Measurements from ENCODE around the gene FBXO21. TPM values are rescaled to one million over a fixed set of nuclear protein-coding genes. Genes with fewer than 3 reads are reported as not detected.

The FBXO21 gene
- total and polyA plus RNA-seq, 2 of the 13 experiments (the other 11 are each of a cell fraction or from before 2014, with no cell fraction given) = 15.6 to 32.5 TPM

- TF ChIP-seq ZBED4 (CRISPR knock-in tag; IDR thresholded peaks at IDR 0.05; ENCODE audit: borderline replicate concordance) = no peak
Observed at GRCh38 chr12:117113231-117113630, 77.0 kb downstream of the FBXO21 start (continued).

GRCh38 chr12:117111821-117112595, 78.3 kb downstream of the FBXO21 start:
- no peaks in the 10 kb centered on the region for H3K79me2 ChIP-seq (ENCODE audit: insufficient read depth, low read length)
- no peak overlapping the region for H2AFZ ChIP-seq (ENCODE audit: low read length)
- H3K36me3 ChIP-seq (replicated peaks in 1 of 2; ENCODE audit: control insufficient read depth in 1 of 2, insufficient read depth in 2 of 2, low read length in 2 of 2) = no peaks in the 10 kb centered on the region
- ATAC-seq (peak; percentile 71), FAIRE-seq (no peak), DNase-seq (ENCODE audit: low spot score) (no peak)
- 23% methylated on average over 11 of the region's 15 CpGs for WGBS (ENCODE audit: low lambda C conversion rate)
- POLR2A ChIA-PET = interaction anchor here (1.0 kb wide), 1 partner anchor 11 kb away, joined by 3 read pairs; no protein-coding TSS in a partner anchor
- H4K20me1 ChIP-seq (ENCODE audit: insufficient read depth, low read length) = no peaks in the 10 kb centered on the region
- H3K27me3 ChIP-seq (ENCODE audit: control insufficient read depth in 1 of 2, insufficient read depth in 2 of 2, low read length in 2 of 2) = peaks cover 0 to 18% of the 10 kb centered on the region in 2 experiments; a peak in 3 of 5 replicates
- H3K4me1 ChIP-seq (ENCODE audit: insufficient read depth, low read length) = peaks cover 45% of the 10 kb centered on the region
- in situ Hi-C loops (cut with HindIII; ENCODE audit: extremely low pct_ligation_motif_present, low pct_unique_long_range_greater_than_20kb) = loop anchor here (10.0 kb wide), 1 partner anchor 407 kb away; no protein-coding TSS in a partner anchor
- no peak overlapping the region for H3K27ac ChIP-seq (ENCODE audit: extremely low read length, insufficient read depth, low read length)
- 0 out of 2 replicates have a peak overlapping the region, but pooled peaks have one; percentile 15 for H3K9ac ChIP-seq (ENCODE audit: insufficient read depth, low read depth, low read length)
- intact Hi-C loops (cut with micrococcal nuclease; ENCODE audit: unreplicated experiment) = loop anchor here (10.0 kb wide), 1 partner anchor 407 kb away; no protein-coding TSS in a partner anchor
- no peaks in the 10 kb centered on the region for H3K9me3 ChIP-seq (ENCODE audit: low read length)
- peak overlapping the region; percentile 65 for H3K4me2 ChIP-seq (ENCODE audit: low read depth, low read length)
- H3K4me3 ChIP-seq (replicated peaks in 1 of 3; ENCODE audit: insufficient read depth in 1 of 3, low read depth in 2 of 3, low read length in 3 of 3) = peak overlapping the region in 2 of 3 experiments; percentile 21 to 40; a peak in 1 of 6 replicates
- CTCF ChIA-PET (ENCODE audit: low intra/inter-chr PET ratio, low total read pairs) = no interaction called here
- BruUV-seq (replicated peaks) = no TSS peak
- no peak for TF ChIP-seq HOMEZ (CRISPR knock-in tag; IDR thresholded peaks at IDR 0.05; ENCODE audit: low read depth)
- TF ChIP-seq ZNF160 (CRISPR knock-in tag; IDR thresholded peaks at IDR 0.05) = no peak
- TF ChIP-seq MAFF (IDR thresholded peaks at IDR 0.05; ENCODE audit: low read depth, low read length) = peak; percentile 83
- no peak for TF ChIP-seq ZNF674 (CRISPR knock-in tag; IDR thresholded peaks at IDR 0.05; ENCODE audit: low read depth)
- TF ChIP-seq TFAP4 (IDR thresholded peaks at IDR 0.05; ENCODE audit: borderline replicate concordance, low read depth) = peak; percentile 79; the same call in 1 of the 2 replicates
- TF ChIP-seq MAFG (CRISPR knock-in tag; IDR thresholded peaks at IDR 0.05) = peak; percentile 89
- TF ChIP-seq SUZ12 (IDR thresholded peaks at IDR 0.05; ENCODE audit: low read depth, low read length) = no peak
- 0 out of 2 replicates have a peak, but pooled peaks have one; percentile 14 for TF ChIP-seq ZNF350 (CRISPR knock-in tag; IDR thresholded peaks at IDR 0.05; ENCODE audit: borderline replicate concordance, low read depth)
- peak; percentile 89 for TF ChIP-seq MAFK (conservative IDR thresholded peaks at IDR 0.05 in 1 of 2, IDR thresholded peaks at IDR 0.05 in 1 of 2; ENCODE audit: low read length in 2 of 2)
- no peak for TF ChIP-seq GRHL1 (CRISPR knock-in tag; conservative IDR thresholded peaks at IDR 0.05)

Measured in HepG2 (cell line).